Transverse colon (tissue), 4 donors: ENCODE results near the gene PACSIN2. TPM values are rescaled to one million over a fixed set of nuclear protein-coding genes. Genes with fewer than 3 reads are reported as not detected.
"Not testable (repeated sequence)": the region's sequence is repeated elsewhere in the genome, so short reads cannot be mapped to it uniquely, and the experiment has no call there.

Experiments
- DNase-seq: peaks from one replicate; pipeline ENCODE4 v3.0.0-alpha.2; 2019
- H3K27ac ChIP-seq, 4 donors: fragments of 200-600 bp; sonication (generic); 2 replicates each; pipeline ENCODE4 v1.5.1; 2016 to 2018; ENCODE audit warnings: inconsistent platforms in 4 of 4
- H3K27me3 ChIP-seq: fragments of 200-600 bp; sonication (generic); 2 replicates; pipeline ENCODE4 v1.5.1; 2017; ENCODE audit warnings: inconsistent platforms
- H3K36me3 ChIP-seq, 4 donors: fragments of 200-600 bp; sonication (generic); 2 replicates each; pipeline ENCODE4 v1.5.1; 2017 to 2019; ENCODE audit warnings: inconsistent platforms in 4 of 4
- H3K4me1 ChIP-seq, 4 donors: fragments of 200-600 bp; sonication (generic); 2 replicates each; pipeline ENCODE4 v1.5.1; 2017 to 2020; ENCODE audit warnings: inconsistent platforms in 4 of 4
- H3K4me3 ChIP-seq, 4 donors: fragments of 200-600 bp; sonication (generic); 1 replicate in 1 of 4; 2 replicates in 3 of 4; pipeline versions ENCODE4 v1.5.1 to v1.6.1; 2017 to 2019; ENCODE audit warnings: inconsistent platforms in 4 of 4
- H3K9me3 ChIP-seq, 2 donors: fragments of 200-600 bp; sonication (generic); 2 replicates each; pipeline ENCODE4 v1.5.1; 2017 to 2019; ENCODE audit warnings: inconsistent platforms in 2 of 2
- CTCF ChIP-seq, 5 experiments: fragments of 200-600 bp in 3 of 5; fragments of 450-650 bp in 2 of 5; sonication (generic) in 3 of 5; IDR thresholded peaks; 1 replicate in 2 of 5; 2 replicates in 3 of 5; pipeline ENCODE4 v1.5.1; 2016 to 2017; ENCODE audit warnings: antibody characterized with exemption in 5 of 5, inconsistent platforms in 3 of 5, mild to moderate bottlenecking in 2 of 5, moderate library complexity in 1 of 5
- EP300 ChIP-seq: sonication (generic); formaldehyde crosslinking; IDR thresholded peaks from one replicate; pipeline ENCODE4 v1.6.1; 2017; ENCODE audit warnings: antibody characterized with exemption, low read depth
- POLR2A ChIP-seq: fragments of 450-650 bp; IDR thresholded peaks from one replicate; pipeline ENCODE4 v1.6.1; 2016; ENCODE audit warnings: antibody characterized with exemption, mild to moderate bottlenecking, moderate library complexity
- POLR2AphosphoS5 ChIP-seq, 3 donors: sonication (generic); formaldehyde crosslinking; IDR thresholded peaks; one replicate each; pipeline ENCODE4 v1.6.1; 2016; ENCODE audit warnings: antibody characterized with exemption in 3 of 3
- WGBS, 2 donors: methylation state at CpG; one replicate each; pipeline ENCODE4 v1.1.5; 2018; ENCODE audit warnings: low coverage in 1 of 2; 5-methylcytosine and 5-hydroxymethylcytosine counted together
- in situ Hi-C, 4 donors: fragments of 200-750 bp; cut with MboI; loops; one replicate each; pipeline versions ENCODE4 v1.15.0 to v1.15.1; 2017; ENCODE audit warnings: low sequenced_read_pairs in 3 of 4, low pct_ligation_motif_present in 1 of 4, low pct_unique_long_range_greater_than_20kb in 1 of 4
- intact Hi-C: fragments of 100-400 bp; cut with DNase I; formaldehyde crosslinking; loops from one replicate; pipeline ENCODE4 v1.15.1; 2023; ENCODE audit warnings: low total_unique reads
- total RNA-seq, 4 donors: library from RNA; depleted of rRNA; stranded (reverse); fragments of >200 nt; gene quantifications; one replicate each; pipeline ENCODE4 v1.1.0, GENCODE V29; 2016

PACSIN2 gene
- total RNA-seq, 4 donors from 2014 or later: 53.9 to 250 (median 198) TPM

- peak overlapping the region; percentile 65 to 79 (median 70) for H3K27ac ChIP-seq
These were observed 40.7 kb downstream of the PACSIN2 start for GRCh38 chr22:42974223-42974622.

GRCh38 chr22:42973536-42973881 is 41.4 kb downstream of the PACSIN2 start:
- no peak for DNase-seq
- Histone ChIP-seq H3K27me3 (no peaks in the 10 kb centered on the region), H3K4me1 (peaks cover 36 to 79% (median 50%) of the 10 kb centered on the region in 4 donors), H3K36me3 (no peaks in the 10 kb centered on the region), H3K4me3 (no peak overlapping the region), H3K27ac (peak overlapping the region; percentile 65 to 79 (median 70)), H3K9me3 (no peaks in the 10 kb centered on the region)
- intact Hi-C loops (no loop called here), in situ Hi-C loops (no loop called here)
- no peak for TF ChIP-seq CTCF (IDR thresholded peaks at IDR 0.05)
- TF ChIP-seq POLR2A: no peak
- no peak for TF ChIP-seq EP300
- no peak for TF ChIP-seq POLR2AphosphoS5 (IDR thresholded peaks at IDR 0.05)
- 24 to 69% methylated on average over 2 to 5 of the region's 5 CpGs for WGBS, 2 donors

More at GRCh38 chr22:42974223-42974622, 40.7 kb downstream of the PACSIN2 start:
- in situ Hi-C loops: no loop called here
- Histone ChIP-seq H3K27me3 (no peaks in the 10 kb centered on the region), H3K4me3 (no peak overlapping the region), H3K4me1 (peaks cover 42 to 80% (median 56%) of the 10 kb centered on the region in 4 donors), H3K36me3 (no peaks in the 10 kb centered on the region), H3K9me3 (no peaks in the 10 kb centered on the region)
- intact Hi-C loops: no loop called here
- no peak for DNase-seq
- 83% methylated on average over 1 to 3 of the region's 3 CpGs for WGBS, 2 donors
- TF ChIP-seq POLR2AphosphoS5 (IDR thresholded peaks at IDR 0.05) (no peak), EP300 (no peak), POLR2A (no peak), CTCF (IDR thresholded peaks at IDR 0.05) (no peak)

- intact Hi-C loops (no loop called here), in situ Hi-C loops (no loop called here)
- Histone ChIP-seq H3K4me3 (no peak overlapping the region), H3K9me3 (no peaks in the 10 kb centered on the region), H3K36me3 (no peaks in the 10 kb centered on the region), H3K27ac (peak overlapping the region; percentile 65 to 79 (median 70)), H3K4me1 (peaks cover 34 to 78% (median 45%) of the 10 kb centered on the region in 4 donors), H3K27me3 (no peaks in the 10 kb centered on the region)
- no peak for TF ChIP-seq CTCF (IDR thresholded peaks at IDR 0.05)
- no peak for TF ChIP-seq POLR2A
- no peak for TF ChIP-seq POLR2AphosphoS5 (IDR thresholded peaks at IDR 0.05)
- TF ChIP-seq EP300: no peak
- DNase-seq: peak; percentile 39
- 29 to 50% methylated on average over 9 to 10 of the region's 10 CpGs for WGBS, 2 donors
These were observed 42.1 kb downstream of the PACSIN2 start for GRCh38 chr22:42972649-42973535.

GRCh38 chr22:42971473-42971860 is 43.5 kb downstream of the PACSIN2 start:
- 96% methylated on average over 18 of the region's 25 CpGs; no CpG with 5 or more reads in 1 of the 2 donors for WGBS, 2 donors
- peaks cover 30 to 74% (median 39%) of the 10 kb centered on the region in 4 donors for H3K4me1 ChIP-seq
- H3K36me3 ChIP-seq, intact Hi-C loops, H3K4me3 ChIP-seq, H3K27me3 ChIP-seq, DNase-seq, H3K9me3 ChIP-seq, in situ Hi-C loops: not testable (repeated sequence)
- H3K27ac ChIP-seq: peak overlapping the region in 1 of 4 donors; percentile 35
